Cardiac muscle cell (in vitro differentiated cells and primary cell): Measurements from ENCODE around the gene TOR1A. TPM values are rescaled to one million over a fixed set of nuclear protein-coding genes. Genes with fewer than 3 reads are reported as not detected.

Experiments used
- DNase-seq, 2 donors: peaks; one replicate each; pipeline versions ENCODE4 v3.0.0 to v3.0.0-alpha.2; 2010 to 2017; ENCODE audit warnings: low read depth in 1 of 2, low spot score in 1 of 2
- H3K27ac ChIP-seq: fragments of 200-600 bp; sonication (generic); 2 replicates; pipeline ENCODE4 v1.5.1; 2016
- H3K27me3 ChIP-seq: fragments of 200-600 bp; sonication (generic); 2 replicates; pipeline ENCODE4 v1.6.0; 2016; ENCODE audit warnings: control low read depth
- H3K36me3 ChIP-seq: fragments of 200-600 bp; sonication (generic); 2 replicates; pipeline ENCODE4 v1.5.1; 2016; ENCODE audit warnings: control low read depth
- H3K4me1 ChIP-seq: fragments of 200-600 bp; sonication (generic); 2 replicates; pipeline ENCODE4 v1.8.1; 2017; ENCODE audit warnings: low read depth, mild to moderate bottlenecking, mixed run types
- H3K4me3 ChIP-seq: fragments of 200-600 bp; sonication (generic); 2 replicates; pipeline ENCODE4 v1.5.1; 2016; ENCODE audit warnings: mild to moderate bottlenecking
- H3K9me3 ChIP-seq: fragments of 200-600 bp; sonication (generic); 2 replicates; pipeline ENCODE4 v1.5.1; 2017; ENCODE audit warnings: low read depth, mild to moderate bottlenecking, control low read depth
- CTCF ChIP-seq: IDR thresholded peaks from 2 replicates; pipeline ENCODE4 v1.5.1; 2012; ENCODE audit warnings: low read depth, mild to moderate bottlenecking, low read length
- polyA plus RNA-seq: library from polyadenylated mRNA; unstranded; fragments of >200 nt; fragmentation: Nextera tagmentation; extraction: Ambion mirVana; gene quantifications from 2 replicates; pipeline ENCODE4 v1.2.1, GENCODE V29; 2016
- total RNA-seq: library from RNA; depleted of rRNA; stranded (reverse); fragments of >200 nt; gene quantifications from 2 replicates; pipeline ENCODE4 v1.2.3, GENCODE V29; 2016

The TOR1A gene
- total RNA-seq (28.2 and 39.4 TPM in 2 replicates), polyA plus RNA-seq (33.5 and 35.2 TPM in 2 replicates)

DNA sequence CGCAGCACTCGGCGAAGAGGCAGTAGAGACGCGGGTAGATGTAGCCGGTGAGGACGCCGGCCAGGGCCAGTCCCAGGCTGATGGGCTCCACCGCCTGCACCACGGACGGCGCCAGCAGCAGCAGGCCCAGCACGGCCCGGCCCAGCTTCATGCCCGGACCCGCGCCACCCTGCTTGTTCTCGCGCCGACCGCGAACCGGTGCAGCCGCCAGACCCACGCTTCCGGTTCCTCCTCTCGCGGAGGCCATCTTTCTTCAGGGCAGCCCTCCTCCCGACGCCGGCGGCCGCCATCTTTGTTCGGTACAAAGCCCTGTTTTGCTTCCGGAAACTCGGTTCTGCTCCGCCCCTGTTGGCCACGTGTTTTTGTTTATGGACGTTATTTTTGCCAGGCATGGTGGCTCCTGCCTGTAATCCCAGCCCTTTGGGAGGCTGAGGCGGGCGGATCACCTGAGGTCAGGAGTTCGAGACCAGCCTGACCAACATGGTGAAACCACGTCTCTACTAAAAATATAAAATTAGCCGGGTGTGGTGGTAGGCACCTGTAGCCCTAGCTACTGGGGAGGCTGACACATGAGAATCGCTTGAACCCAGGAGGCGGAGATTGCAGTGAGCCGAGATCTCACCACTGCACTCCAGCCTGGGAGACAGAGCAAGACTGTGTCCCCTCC lies at the start of gene TOR1A:
Gene TOR1A, minus strand, starts transcription at position 202 of the 667 bp plus-strand sequence. Its CDS starts 51 bp downstream, at position 151.
- peak within 1 kb of the TSS; percentile 84 for H3K27ac ChIP-seq
- no peak for TF ChIP-seq CTCF

GRCh38 chr9:129871046-129871445 lies 47.1 kb upstream of the TOR1A start:
- Histone ChIP-seq H3K4me1 (no peaks in the 10 kb centered on the region), H3K4me3 (no peak overlapping the region), H3K36me3 (peaks cover 7% of the 10 kb centered on the region), H3K9me3 (no peaks in the 10 kb centered on the region), H3K27ac (no peak overlapping the region), H3K27me3 (no peaks in the 10 kb centered on the region)
- no peak for DNase-seq
- TF ChIP-seq CTCF, result no peak

More for the DNA sequence above, at the start of gene TOR1A:
- peak within 1 kb of the TSS; percentile 92 for H3K4me3 ChIP-seq
- H3K9me3 ChIP-seq, result no peaks in the 10 kb centered on the region
- H3K4me1 ChIP-seq, result peaks cover 3% of the 10 kb centered on the region
- no peaks in the 10 kb centered on the region for H3K27me3 ChIP-seq
- peak; percentile 95 to 96 for DNase-seq
- peaks cover 21% of the 10 kb centered on the region for H3K36me3 ChIP-seq

DNA sequence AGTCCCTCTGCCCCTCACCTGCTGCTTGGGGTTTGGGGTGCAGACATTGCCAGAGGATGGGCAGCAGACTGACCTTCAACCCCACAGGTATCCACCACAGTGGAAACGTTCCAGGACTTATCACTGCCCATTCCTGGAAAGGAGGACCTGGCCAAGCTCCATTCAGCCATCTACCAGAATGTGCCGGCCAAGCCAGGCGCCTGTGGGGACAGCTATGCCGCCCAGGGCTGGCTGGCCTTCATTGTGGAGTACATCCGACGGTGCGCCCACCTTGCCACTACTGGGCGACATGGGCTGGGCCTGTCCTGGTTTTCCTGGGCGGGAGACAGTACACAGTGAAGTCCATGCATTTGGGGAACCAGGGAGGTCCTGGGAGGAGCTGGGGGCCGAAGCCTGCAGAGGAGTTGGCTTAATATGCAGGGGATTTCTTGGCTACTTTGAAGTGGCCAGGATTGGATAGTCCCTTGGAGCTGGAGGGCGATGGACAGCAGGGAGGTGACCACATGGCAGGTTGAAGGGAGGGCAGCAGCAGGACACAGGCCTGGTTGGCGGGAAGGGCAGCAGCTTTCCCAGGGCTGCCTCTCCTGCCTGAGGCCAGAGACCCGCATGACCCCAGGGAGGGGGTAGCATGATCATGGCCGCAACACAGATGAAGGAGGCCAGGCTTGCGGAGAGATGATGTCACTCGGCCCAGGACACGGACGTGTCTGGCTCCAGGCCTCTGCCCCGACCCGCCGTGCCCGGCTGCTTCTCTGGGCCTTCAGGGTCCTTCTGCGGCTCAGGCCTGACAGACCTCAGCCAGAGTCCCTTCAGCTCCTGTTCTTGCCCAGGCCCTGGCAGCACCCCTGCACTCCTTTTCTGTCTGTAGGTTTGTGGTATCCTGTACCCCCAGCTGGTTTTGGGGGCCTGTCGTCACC lies 45.9 kb upstream of the TOR1A start:
- Histone ChIP-seq H3K27ac (no peak overlapping the region), H3K36me3 (peaks cover 7% of the 10 kb centered on the region), H3K27me3 (no peaks in the 10 kb centered on the region), H3K4me1 (no peaks in the 10 kb centered on the region), H3K9me3 (no peaks in the 10 kb centered on the region), H3K4me3 (no peak overlapping the region)
- TF ChIP-seq CTCF, result no peak
- no peak for DNase-seq

GRCh38 chr9:129868872-129869486 lies 45.0 kb upstream of the TOR1A start:
- DNase-seq, result no peak
- H3K4me1 ChIP-seq, result no peaks in the 10 kb centered on the region
- no peak for TF ChIP-seq CTCF
- peaks cover 7% of the 10 kb centered on the region for H3K36me3 ChIP-seq
- H3K4me3 ChIP-seq, result no peak overlapping the region
- H3K27ac ChIP-seq, result no peak overlapping the region
- no peaks in the 10 kb centered on the region for H3K27me3 ChIP-seq
- no peaks in the 10 kb centered on the region for H3K9me3 ChIP-seq

GRCh38 chr9:129868023-129868871 lies 44.3 kb upstream of the TOR1A start:
- no peak for TF ChIP-seq CTCF
- Histone ChIP-seq H3K9me3 (no peaks in the 10 kb centered on the region), H3K27me3 (no peaks in the 10 kb centered on the region), H3K4me3 (no peak overlapping the region), H3K27ac (no peak overlapping the region), H3K36me3 (peaks cover 4% of the 10 kb centered on the region), H3K4me1 (no peaks in the 10 kb centered on the region)
- no peak for DNase-seq
